ENCODE data around the gene MMP15.
A peak's percentile ranks its signal among the peaks of the same experiment; 100 is the strongest.

MMP15 gene

DNA sequence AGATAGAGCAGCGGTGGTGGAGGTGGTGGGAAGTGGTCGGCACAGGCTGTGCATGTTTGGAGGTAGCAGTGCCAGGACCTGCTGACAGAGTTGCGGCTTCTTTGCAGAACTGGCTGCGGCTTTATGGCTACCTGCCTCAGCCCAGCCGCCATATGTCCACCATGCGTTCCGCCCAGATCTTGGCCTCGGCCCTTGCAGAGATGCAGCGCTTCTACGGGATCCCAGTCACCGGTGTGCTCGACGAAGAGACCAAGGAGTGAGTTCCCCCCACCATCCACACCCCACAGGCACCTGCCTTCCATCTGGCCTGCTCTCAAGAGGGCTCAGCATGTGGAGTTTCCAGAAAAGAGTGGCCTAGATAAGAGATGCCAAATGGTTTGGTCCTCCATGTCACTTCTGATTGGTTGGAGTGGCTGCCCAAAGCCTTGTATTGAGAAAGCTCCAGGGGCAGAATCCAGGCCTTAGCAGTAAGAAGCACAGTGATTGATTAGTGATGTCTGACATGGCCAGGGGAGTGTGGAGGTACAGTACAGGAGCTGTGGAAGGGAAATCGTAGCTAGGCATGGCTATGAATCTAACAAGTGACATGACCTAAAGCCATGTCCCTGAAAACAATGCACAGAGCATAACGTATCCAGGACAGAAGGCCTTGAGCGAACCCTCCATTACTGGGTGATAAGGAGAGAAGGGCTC, 12.0 kb downstream of the MMP15 start:
- no peak for DNase-seq

DNA sequence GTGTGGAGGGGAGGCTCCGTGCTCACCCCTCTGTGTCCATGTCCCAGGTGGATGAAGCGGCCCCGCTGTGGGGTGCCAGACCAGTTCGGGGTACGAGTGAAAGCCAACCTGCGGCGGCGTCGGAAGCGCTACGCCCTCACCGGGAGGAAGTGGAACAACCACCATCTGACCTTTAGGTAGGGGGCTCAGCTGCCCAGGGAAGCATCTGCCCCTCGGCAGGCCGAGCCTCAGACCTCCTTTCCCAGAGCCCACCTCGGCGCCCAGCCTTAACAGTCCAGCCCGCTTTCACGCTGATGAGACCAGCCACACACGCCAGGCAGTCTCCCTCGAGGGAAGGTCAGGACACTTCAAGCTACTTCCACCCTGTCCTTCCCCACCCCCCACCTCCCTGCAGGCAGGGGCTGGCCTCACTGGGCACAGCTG, 12.7 kb downstream of the MMP15 start:
- DNase-seq: no peak

DNA sequence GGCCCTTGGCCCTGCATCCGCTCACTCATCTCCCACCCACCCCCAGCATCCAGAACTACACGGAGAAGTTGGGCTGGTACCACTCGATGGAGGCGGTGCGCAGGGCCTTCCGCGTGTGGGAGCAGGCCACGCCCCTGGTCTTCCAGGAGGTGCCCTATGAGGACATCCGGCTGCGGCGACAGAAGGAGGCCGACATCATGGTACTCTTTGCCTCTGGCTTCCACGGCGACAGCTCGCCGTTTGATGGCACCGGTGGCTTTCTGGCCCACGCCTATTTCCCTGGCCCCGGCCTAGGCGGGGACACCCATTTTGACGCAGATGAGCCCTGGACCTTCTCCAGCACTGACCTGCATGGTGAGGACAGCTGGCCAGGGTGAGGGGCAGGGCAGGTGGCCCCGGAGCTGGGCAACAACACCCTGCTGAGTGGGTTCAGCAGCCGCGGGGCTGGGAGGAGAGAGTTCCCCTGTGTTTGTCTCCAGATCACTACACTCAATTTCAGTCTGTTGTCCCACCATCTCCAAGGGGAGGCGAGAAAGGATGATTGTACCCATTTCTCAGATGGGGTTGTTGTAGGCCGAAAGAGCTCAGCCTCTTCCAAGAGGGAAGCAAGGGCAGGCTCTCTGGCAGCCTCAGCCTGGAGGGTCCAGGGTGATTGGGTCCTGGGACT, 14.4 kb downstream of the MMP15 start:
- no peak for DNase-seq

DNA sequence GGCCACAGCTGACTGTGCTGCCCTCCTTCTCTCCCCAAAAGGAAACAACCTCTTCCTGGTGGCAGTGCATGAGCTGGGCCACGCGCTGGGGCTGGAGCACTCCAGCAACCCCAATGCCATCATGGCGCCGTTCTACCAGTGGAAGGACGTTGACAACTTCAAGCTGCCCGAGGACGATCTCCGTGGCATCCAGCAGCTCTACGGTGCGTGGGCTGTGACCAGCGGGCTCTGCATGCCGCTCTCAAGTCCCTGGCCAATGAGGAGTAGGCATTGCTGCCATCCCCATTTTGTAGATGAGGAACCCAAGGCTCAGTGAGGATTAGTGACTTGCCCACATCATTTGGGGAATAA, 14.9 kb downstream of the MMP15 start:
- DNase-seq: no peak

DNA sequence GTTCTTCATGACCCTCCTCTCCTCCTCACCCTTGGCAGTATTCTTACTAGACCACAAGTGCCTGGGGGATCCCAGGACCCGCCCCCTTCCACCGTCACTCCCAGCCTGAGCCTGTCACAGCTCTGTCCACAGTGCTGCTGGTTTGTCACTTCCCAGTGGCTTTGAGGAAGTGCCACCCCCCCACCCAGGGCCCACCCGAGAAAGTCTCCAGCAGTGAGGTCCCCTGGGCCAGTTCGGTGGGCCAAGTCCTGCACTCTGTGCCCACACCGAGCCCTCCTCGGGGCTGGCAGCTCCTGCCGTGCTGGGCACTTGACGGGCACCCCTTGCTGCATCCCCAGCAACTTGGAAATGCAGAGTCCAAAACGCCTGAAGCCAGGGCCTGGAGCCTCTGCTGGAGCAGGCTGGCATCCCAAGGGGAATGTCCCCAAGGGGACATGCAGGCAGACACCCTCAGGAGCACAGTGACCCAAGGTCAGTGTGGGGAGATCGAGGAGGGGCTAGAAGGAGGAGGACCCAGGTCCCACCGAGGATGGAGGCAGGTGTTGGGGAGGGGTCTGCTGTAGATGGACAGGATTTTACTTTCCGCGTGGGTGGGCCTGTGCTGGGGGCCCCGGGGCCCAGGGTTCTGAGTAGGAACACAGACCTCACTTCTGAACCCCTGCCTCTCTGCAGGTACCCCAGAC, 15.5 kb downstream of the MMP15 start:
- DNase-seq: no peak

DNA sequence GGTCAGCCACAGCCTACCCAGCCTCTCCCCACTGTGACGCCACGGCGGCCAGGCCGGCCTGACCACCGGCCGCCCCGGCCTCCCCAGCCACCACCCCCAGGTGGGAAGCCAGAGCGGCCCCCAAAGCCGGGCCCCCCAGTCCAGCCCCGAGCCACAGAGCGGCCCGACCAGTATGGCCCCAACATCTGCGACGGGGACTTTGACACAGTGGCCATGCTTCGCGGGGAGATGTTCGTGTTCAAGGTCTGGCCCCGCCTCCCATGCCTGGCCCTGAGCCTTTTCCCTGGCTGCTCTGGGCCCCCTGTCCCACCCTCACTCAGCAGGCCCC, 16.0 kb downstream of the MMP15 start:
- no peak for DNase-seq

DNA sequence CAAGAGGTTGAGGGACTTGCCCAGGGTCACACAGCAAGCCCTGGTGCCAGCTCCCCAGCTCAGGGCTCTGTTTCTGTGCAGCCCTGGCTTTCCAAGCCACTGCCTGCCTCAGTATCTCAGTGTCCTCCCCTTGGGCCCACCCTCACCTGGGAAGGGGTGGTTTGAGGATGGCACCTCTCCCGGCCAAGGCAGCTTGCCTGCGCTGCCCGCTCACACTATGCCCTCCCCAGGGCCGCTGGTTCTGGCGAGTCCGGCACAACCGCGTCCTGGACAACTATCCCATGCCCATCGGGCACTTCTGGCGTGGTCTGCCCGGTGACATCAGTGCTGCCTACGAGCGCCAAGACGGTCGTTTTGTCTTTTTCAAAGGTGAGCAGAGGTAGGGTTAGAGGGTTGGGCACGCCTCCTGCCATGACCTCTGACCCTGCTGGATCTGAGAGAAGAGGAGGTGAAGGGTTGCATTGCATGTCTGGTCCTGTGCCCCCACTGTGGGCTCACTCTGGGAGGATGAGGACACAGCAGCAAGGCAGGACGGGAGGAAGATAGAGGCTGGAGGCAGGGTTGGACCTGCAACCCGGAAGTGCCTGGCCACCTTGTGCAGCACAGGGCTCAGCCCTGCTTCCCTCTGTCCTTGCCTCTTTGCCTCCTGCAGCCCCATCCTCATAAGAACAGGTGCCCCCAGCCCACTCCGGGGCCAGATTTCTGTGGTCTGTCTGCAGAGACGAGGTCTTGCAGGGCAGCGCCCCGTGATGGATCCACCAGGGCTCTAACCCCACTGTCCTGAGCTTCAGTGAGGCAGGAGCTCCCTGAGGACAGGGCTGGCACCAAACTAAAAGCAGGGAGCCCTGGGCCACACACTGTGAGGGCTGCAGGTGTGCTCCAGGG, 16.7 kb downstream of the MMP15 start:
- DNase-seq: no peak

DNA sequence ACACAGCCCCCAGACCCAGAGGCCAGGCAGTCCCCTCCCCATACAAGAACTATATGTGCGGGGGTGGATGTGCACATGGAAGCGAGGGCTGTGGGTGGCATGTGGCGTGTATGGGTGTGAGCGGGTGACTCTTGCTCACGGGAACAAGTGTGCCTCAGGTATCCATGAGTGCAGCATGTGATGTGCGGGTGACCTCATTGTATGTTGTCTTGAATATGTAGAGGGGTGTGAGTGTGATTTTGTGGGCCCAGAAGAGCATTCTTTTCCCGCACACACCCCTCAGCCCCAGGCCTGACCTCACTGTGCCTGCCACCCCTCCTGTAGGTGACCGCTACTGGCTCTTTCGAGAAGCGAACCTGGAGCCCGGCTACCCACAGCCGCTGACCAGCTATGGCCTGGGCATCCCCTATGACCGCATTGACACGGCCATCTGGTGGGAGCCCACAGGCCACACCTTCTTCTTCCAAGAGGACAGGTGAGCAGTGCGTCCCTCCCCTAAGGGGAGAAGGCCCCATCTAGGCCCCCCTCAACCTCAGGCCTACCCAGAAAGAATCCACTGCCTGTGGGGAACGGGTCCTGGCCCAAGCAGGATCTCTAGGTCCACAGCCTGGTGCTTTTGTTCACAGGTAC, 17.4 kb downstream of the MMP15 start:
- DNase-seq: no peak

DNA sequence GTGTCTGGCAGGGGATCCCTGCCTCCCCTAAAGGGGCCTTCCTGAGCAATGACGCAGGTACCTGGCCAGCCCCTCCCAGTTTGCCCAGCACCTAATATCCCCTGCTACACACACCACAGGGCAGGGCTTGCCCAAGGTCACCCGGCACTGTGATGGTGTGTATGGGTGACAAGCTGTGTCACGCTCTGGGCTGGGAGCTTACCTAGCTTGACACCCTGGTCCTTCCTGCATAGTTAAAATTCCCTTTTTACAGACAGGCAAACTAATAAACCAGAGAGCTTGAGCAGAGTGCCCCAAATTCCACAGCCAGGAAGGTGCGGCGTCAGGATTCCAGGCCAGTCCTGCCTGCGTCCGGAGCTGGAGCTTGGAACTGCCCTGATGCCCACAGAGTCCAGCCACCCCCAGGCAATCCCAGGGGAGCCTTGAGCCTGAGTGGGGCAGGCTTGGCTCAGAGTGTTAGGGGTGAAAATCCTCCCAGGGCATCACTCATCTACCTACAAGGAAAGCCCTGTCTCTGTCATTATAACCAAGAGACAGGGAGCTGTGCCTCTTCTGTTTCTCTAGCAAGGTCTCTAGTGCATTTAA, 18.1 kb downstream of the MMP15 start:
- DNase-seq: no peak

DNA sequence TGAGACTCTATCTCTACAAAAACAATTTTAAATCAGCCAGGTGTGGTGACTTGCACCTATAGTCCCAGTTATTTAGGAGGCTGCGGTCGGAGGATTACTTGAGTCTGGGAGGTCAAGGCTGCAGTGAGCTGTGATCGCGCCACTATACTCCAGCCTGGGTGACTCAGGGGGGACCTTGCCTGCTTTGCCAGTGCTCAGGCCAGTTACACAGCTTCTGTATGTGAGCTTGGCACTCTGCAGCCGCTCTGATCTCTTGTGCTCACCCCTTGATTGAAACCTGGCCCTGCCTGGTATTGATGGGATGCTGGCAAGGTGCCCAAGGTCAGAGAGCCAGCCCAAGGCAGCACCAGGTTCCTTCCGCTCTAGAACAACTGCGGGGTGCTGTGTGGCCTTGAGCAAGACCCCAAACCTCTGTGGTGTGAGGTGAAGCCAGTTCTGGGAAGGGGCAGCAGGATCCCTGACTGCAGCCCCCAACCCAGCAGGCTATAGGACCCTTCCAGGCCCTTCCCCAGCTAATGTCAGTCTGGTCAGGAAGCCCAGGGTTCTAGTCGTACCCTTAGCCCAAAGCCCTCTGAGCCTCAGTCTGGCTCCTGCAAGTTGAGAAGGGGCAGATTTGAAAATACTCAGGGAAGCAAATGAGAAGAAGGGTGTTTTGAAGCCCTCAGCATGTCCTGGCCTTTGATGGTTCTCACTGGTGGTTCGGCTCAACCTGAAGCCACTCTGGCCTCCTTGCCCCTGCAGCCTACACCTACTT, 18.9 kb downstream of the MMP15 start:
- no peak for DNase-seq

DNA sequence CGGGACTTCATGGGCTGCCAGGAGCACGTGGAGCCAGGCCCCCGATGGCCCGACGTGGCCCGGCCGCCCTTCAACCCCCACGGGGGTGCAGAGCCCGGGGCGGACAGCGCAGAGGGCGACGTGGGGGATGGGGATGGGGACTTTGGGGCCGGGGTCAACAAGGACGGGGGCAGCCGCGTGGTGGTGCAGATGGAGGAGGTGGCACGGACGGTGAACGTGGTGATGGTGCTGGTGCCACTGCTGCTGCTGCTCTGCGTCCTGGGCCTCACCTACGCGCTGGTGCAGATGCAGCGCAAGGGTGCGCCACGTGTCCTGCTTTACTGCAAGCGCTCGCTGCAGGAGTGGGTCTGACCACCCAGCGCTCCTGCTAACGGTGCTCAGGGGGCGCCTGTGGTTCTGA, 19.5 kb downstream of the MMP15 start:
- no peak for DNase-seq

DNA sequence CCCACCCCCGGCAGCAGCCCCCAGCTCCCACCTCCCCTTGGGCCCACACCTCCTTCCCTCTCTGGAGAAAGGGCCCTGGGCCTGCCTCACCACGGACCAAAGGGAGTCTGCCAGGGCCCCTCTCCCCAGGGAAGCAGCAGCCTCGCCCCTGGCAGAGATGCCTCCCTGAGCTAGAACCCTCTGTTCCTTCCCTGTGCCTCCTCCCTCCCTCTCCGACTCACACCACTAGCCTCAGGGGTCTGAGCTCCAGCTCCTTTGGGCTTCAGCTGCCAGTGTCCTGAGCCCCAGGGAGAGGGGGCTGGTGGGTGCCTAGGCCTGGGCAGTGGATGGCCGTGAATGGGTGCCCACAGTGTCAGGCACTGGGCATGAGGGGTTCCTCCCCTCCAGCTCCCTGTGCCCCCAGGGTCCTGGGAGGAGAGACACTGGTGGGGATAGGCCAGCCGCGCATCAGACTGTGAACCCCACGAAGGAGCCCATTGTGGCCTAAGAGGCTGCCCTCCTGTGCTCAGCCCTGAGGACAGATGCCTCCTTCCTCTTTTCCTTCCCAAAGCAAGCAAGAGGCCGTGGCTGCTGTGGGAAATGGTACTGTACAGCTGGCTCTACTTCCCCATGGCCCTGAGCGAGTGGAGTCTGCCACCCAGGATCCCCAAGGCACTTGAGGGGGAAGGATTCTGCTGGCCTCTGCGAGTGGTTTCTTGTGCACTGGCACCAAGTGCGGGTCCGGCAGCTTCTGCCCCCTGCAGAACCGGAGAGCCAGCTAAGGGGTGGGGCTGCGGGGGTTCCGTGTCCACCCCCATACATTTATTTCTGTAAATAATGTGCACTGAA, 20.7 kb downstream of the MMP15 start:
- DNase-seq: peak in 1 of 2 donors; percentile 56

DNA sequence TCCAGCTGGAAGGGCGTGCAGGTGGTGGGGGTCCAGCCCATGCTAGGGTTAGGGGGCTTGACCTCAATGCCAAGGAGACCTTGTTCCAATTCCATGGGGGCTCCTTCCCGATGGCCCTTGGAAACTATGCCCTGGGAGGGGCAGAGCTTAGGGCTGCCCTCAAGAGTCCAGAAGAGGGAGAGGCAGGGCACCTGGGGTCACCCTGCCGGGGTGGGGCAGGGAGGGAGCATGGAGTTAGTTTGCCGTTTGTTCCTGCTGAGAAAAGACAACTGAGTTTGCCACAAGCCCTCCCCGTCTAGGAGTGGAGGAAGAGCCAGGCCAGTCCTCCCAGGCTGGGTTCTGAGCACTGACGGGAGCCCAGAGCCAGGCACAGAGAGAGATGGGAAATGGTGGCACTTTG, 21.4 kb downstream of the MMP15 start:
- no peak for DNase-seq

DNA sequence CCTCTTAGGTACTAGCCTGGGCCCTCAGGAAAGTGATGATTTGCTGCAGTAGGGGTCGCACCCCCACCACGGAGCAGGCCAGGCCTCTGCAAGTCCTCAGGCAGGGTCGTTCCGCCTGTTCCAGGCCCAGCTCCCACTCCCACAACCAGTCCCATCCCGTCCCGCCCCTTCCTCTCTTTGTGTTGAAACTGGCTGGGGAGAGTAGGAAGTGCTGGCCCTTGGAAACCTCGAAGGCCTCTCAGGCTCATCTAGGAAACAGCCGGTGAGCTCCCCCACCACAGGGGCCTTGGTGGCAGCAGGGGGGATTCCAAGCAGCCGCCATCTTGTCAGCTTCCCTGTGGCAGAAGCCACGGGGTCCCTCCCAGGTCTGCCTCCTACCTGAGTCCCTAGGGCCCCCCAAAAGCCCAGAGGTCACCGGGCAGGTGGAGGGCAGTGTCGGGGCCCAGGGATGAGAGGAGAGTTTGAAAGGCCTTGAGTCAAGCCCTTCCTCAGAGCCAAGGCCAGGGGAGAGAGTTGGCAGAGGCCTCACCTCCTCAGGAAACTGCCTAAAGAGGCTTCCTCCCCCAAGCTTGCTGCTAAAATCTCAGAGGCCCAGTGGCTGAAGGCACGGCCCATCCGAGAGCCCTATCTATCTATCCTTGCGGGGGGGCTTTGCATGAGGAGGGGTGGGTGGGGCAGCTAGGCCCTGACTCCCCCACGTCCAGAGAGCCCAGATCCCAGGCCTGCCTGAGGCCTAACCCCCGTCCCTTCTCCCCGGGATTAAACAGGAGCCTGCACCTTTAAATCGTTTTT, 22.2 kb downstream of the MMP15 start:
- DNase-seq: no peak

DNA sequence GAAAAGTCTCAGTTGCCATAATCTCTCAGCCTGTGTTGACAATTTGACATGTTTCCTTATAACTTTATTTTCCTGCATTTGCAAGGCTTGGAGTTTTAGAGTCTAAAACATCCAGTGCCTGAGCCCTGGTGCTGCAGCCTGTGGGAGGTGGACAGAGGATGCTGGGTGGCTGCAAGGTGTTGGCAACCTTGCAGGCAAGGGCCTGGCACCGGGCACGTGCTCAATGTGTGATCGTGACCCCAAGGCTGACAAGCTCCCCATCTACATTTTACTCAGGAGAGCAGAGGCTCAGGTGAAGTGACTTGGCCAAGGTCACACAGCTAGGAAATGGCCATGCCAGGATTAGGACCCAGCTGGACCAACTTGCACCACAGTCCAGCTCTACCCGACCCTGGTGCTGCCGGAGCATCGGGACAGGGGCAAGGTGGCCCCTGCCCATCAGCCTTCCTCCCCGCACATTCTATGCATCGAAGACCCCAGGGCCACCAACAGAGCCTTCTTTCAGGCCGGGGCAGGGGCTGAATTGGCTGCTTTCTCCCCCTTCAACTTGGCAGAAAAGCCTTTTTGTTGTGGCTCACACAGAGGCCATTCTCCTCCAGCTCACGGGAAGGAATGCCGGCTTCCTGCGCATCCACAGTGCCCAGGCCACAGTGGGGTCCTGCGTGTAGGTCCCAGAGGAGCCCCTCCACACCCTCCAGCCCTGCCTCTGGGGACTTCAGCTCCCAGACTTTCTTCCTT, 23.1 kb downstream of the MMP15 start:
- DNase-seq: no peak

DNA sequence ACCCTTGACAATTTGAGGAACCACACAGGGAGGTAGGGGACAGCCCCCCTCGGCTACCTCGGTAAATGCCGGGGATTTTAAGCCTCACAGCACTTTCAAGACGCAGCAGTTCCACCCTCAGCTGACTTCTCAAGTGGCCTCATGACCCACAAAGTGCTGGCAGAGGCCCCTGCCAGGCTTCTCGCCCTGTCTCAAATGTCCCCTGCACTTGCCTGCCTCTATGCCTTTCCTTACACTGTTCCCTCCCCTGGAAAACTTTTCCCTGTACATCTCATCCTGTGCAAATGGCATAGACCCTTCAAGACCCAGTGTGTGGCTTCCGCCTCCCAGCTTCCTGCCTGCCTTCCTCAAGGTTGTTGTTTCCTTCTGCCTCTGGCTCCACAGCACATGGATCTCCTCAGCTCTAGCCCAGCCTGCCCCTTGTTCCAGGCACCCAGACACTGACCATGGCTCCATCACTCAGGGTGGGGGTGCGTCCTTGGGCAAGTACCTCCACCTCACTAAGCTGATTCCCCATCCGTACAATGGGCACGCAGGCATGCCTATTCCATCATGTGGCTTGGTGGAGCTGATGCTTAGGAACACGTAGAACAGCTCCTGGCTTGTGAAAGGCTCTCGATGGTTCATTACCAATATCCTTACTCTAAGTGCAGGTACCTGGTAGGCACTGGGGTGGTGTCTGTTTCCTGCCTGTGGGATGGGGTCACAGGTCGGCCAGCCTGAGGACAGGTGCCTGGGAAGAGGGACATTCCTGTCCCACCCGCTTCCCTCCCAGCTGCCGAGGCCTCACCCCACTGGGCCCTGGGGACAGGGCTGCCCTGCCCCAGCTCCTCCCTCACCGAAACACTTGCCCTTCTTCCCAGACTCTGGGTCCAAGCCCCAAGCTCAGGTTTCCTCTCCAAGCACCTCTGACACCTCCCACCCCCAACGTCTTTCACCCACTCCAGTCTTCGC, 24.0 kb downstream of the MMP15 start:
- no peak for DNase-seq

DNA sequence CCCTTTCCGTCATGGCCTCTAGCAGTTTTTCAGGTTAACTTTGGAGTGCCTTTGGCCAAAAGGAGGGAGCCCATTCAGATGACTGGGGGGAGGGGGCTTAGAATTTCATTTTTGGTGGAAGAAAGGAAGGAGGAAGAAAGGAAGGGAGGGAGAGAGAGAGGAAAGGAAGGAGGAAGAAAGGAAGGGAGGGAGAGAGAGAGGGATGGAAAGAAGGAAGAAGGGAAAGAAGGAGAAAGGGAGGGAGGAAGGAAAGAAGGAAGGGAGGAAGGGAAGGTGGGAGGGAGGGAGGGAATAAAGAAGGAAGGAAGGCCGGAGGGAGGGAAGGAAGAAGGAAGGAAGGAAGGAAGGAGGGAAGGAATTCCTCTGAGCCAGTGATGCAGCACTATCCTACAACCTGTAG, 25.7 kb downstream of the MMP15 start:
- DNase-seq: no peak
